B cell (primary cell): ENCODE measurements around the gene GAREM2. TPM values are rescaled to one million over a fixed set of nuclear protein-coding genes. Genes with fewer than 3 reads are reported as not detected.

ENCODE experiments used
- ATAC-seq: fragments of 200-7000 bp; cut with Tn5 transposase; one replicate; pipeline ENCODE4 v1.10.0; 2021; ENCODE audit warnings: low read depth, mild to moderate bottlenecking, moderate number of reproducible peaks, moderate library complexity
- CTCF ChIA-PET: fragments of 350-600 bp; sonication (Branson Sonifier 250); formaldehyde crosslinking; loops from one replicate; lab custom pipeline; 2021; ENCODE audit warnings: antibody characterized with exemption, inconsistent platforms; lab: Charles Lee
- POLR2A ChIA-PET: fragments of 350-600 bp; sonication (Branson Sonifier 250); formaldehyde crosslinking; loops from one replicate; lab custom pipeline; 2021; ENCODE audit warnings: antibody characterized with exemption; lab: Charles Lee
- DNase-seq: peaks from one replicate; pipeline ENCODE4 v3.0.0; 2013
- H2AFZ ChIP-seq: 2 replicates; pipeline ENCODE4 v1.6.1; 2012; ENCODE audit warnings: mild to moderate bottlenecking, low read depth, low read length; ENCODE audit not compliant: insufficient read depth, poor library complexity, severe bottlenecking
- H3K27ac ChIP-seq, 2 donors: 1 replicate in 1 of 2; 2 replicates in 1 of 2; pipeline ENCODE4 v1.5.1; 2012 to 2013; ENCODE audit warnings: low read length in 2 of 2, mild to moderate bottlenecking in 2 of 2, moderate library complexity in 1 of 2
- H3K27me3 ChIP-seq, 4 experiments: fragments of 200-600 bp in 1 of 4; sonication (generic) in 1 of 4; replicated peaks in 1 of 4; 1 replicate in 2 of 4; 2 replicates in 2 of 4; pipeline versions ENCODE4 v1.6.1 to v1.7.0; 2013 to 2016; ENCODE audit warnings: low read length in 3 of 4, mild to moderate bottlenecking in 2 of 4, mixed read lengths in 1 of 4, moderate library complexity in 1 of 4; ENCODE audit not compliant: insufficient read depth in 4 of 4, control insufficient read depth in 3 of 4; ENCODE audit errors: control extremely low read depth in 1 of 4
- H3K36me3 ChIP-seq, 2 experiments: replicated peaks in 1 of 2; 1 replicate in 1 of 2; 2 replicates in 1 of 2; pipeline versions ENCODE4 v1.6.1 to v1.7.1; 2013; ENCODE audit warnings: low read length in 1 of 2; ENCODE audit not compliant: insufficient read depth in 2 of 2, control insufficient read depth in 1 of 2; ENCODE audit errors: control extremely low read depth in 1 of 2, extremely low read depth in 1 of 2
- H3K4me1 ChIP-seq, 2 donors: fragments of 200-600 bp in 1 of 2; sonication (generic) in 1 of 2; 1 replicate in 1 of 2; 2 replicates in 1 of 2; pipeline versions ENCODE4 v1.5.1 to v1.6.1; 2013 to 2017; ENCODE audit warnings: low read length in 2 of 2; ENCODE audit not compliant: control insufficient read depth in 2 of 2, insufficient read depth in 2 of 2
- H3K4me2 ChIP-seq: replicated peaks from 2 replicates; pipeline ENCODE3; 2012; ENCODE audit warnings: mild to moderate bottlenecking, low read depth, low read length; ENCODE audit not compliant: poor library complexity, severe bottlenecking
- H3K4me3 ChIP-seq, 5 experiments: fragments of 200-600 bp in 1 of 5; sonication (generic) in 1 of 5; 1 replicate in 3 of 5; 2 replicates in 2 of 5; pipeline versions ENCODE4 v1.5.1 to v1.7.0; 2011 to 2016; ENCODE audit warnings: low read length in 4 of 5, mild to moderate bottlenecking in 4 of 5, low read depth in 2 of 5, control low read depth in 1 of 5, moderate library complexity in 1 of 5; ENCODE audit not compliant: insufficient read depth in 1 of 5; ENCODE audit errors: control extremely low read depth in 1 of 5, extremely low read depth in 1 of 5
- H3K79me2 ChIP-seq: fragments of 200-600 bp; sonication (generic); one replicate; pipeline ENCODE4 v1.6.0; 2016; ENCODE audit warnings: low read length; ENCODE audit not compliant: control insufficient read depth, insufficient read depth
- H3K9ac ChIP-seq: fragments of 200-600 bp; sonication (generic); 2 replicates; pipeline ENCODE4 v1.6.1; 2017; ENCODE audit warnings: mild to moderate bottlenecking, low read length, moderate library complexity
- H3K9me3 ChIP-seq, 3 donors: one replicate each; pipeline versions ENCODE4 v1.6.1 to v1.7.1; 2013; ENCODE audit warnings: low read length in 2 of 3; ENCODE audit not compliant: control insufficient read depth in 2 of 3, insufficient read depth in 1 of 3; ENCODE audit errors: control extremely low read depth in 1 of 3
- H4K20me1 ChIP-seq: 2 replicates; pipeline ENCODE4 v1.6.0; 2012; ENCODE audit warnings: mild to moderate bottlenecking, low read length; ENCODE audit not compliant: insufficient read depth, control insufficient read depth, poor library complexity, severe bottlenecking
- H3K27ac Mint-ChIP-seq: one replicate; pipeline ENCODE4 v1.8.0; 2021; ENCODE audit warnings: mixed read lengths
- H3K27me3 Mint-ChIP-seq: one replicate; pipeline ENCODE4 v1.8.0; 2021; ENCODE audit warnings: mixed read lengths
- H3K4me1 Mint-ChIP-seq: one replicate; pipeline ENCODE4 v1.8.0; 2021; ENCODE audit warnings: mixed read lengths
- H3K4me3 Mint-ChIP-seq: one replicate; pipeline ENCODE4 v1.8.0; 2021; ENCODE audit warnings: mixed read lengths
- H3K9me3 Mint-ChIP-seq: one replicate; pipeline ENCODE4 v1.8.0; 2022; ENCODE audit warnings: mixed read lengths; ENCODE audit not compliant: insufficient read depth
- CTCF ChIP-seq: fragments of 200-600 bp; IDR thresholded peaks from one replicate; pipeline ENCODE4 v1.8.0; 2022; ENCODE audit warnings: antibody characterized with exemption, mild to moderate bottlenecking
- EZH2 ChIP-seq: IDR thresholded peaks from 2 replicates; pipeline ENCODE4 v1.6.1; 2012; ENCODE audit warnings: borderline replicate concordance, low read depth, mild to moderate bottlenecking, moderate library complexity, low read length; ENCODE audit not compliant: insufficient read depth, poor library complexity, severe bottlenecking
- WGBS: methylation state at CpG from one replicate; pipeline ENCODE4 v1.1.5; 2013; ENCODE audit warnings: missing lambda C conversion rate; ENCODE audit not compliant: insufficient coverage; 5-methylcytosine and 5-hydroxymethylcytosine counted together
- intact Hi-C: fragments of 100-400 bp; cut with micrococcal nuclease; formaldehyde crosslinking; loops from one replicate; pipeline ENCODE4 v1.10.0; 2022
- polyA plus RNA-seq: library from polyadenylated mRNA; depleted of rRNA; stranded (reverse); fragments of >200 nt; gene quantifications from 2 replicates; pipeline ENCODE4 v1.2.3, GENCODE V29; 2012
- total RNA-seq, 2 donors: library from RNA; stranded (reverse); fragments of 120-200 nt in 1 of 2; gene quantifications; 1 replicate in 1 of 2; 2 replicates in 1 of 2; pipeline versions ENCODE4 v1.2.3 to v1.2.4, GENCODE V29; 2013 to 2022

The GAREM2 gene
- total and polyA plus RNA-seq, 2 donors (not counting 1 experiment from before 2014, with no cell fraction given) = 0.27 to 1.7 TPM

DNA sequence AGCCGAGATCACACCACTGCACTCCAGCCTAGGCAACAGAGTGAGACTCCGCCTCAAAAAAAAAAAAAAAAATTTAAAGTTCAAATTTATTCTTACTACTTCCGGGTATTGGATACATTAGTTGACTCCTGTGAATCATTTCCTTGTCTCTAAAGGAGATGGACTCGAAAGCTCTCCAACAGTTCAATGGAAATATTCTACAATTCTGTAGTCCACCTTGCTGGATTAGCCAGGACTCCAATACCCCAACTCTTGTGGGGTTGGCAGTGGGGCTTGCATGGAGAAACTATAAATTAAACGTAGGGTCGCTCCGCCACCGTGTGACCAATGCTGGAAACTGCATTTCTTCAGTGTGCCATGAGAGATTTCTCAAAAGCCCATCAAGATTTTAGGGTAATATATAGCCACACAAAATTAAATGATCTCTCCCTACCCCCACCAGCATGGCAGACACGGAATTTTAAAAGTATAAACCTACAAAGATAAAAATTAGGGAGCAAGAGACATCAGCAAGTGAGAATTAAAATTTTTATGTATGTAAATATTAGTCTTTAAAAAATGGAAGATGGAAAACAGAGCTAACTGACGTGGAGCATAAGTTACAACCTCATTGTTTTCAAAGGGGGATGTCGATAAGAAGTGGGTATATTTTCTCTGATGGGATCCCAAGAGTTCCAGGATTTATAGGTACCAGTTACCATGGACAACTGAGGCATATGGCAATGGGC, 27.8 kb upstream of the GAREM2 start:
- Mint-ChIP-seq H3K27me3 (peaks cover 10% of the 10 kb centered on the region), H3K27ac (no peak overlapping the region), H3K4me3 (peak overlapping the region; percentile 24), H3K9me3 (no peaks in the 10 kb centered on the region), H3K4me1 (no peaks in the 10 kb centered on the region)
- intact Hi-C loops = loop anchor here (1.0 to 10.0 kb wide), 4 partner anchors 57 to 540 kb away; no protein-coding TSS in a partner anchor
- no peak overlapping the region for H3K27ac ChIP-seq
- H3K79me2 ChIP-seq = no peaks in the 10 kb centered on the region
- ChIA-PET CTCF (interaction anchor here (0.6 to 4.4 kb wide), 18 partner anchors 14 to 293 kb away, joined by 3 to 40 read pairs (median 4); partner anchors contain the start of gene RAB10), POLR2A (no interaction called here)
- H4K20me1 ChIP-seq = no peaks in the 10 kb centered on the region
- no peak overlapping the region for H3K4me3 ChIP-seq
- no peaks in the 10 kb centered on the region for H3K9me3 ChIP-seq
- H3K4me1 ChIP-seq = no peaks in the 10 kb centered on the region
- H3K4me2 ChIP-seq = no peak overlapping the region
- WGBS = 39% methylated on average over 6 of the region's 11 CpGs
- H3K36me3 ChIP-seq = no peaks in the 10 kb centered on the region
- H3K9ac ChIP-seq = no peak overlapping the region
- TF ChIP-seq EZH2 (no peak), CTCF (peak; percentile 75)
- H2AFZ ChIP-seq = no peak overlapping the region
- H3K27me3 ChIP-seq = peaks cover 0 to 3% (median 0%) of the 10 kb centered on the region in 4 experiments
- DNase-seq = peak; percentile 69
- peak; percentile 73 for ATAC-seq

- no peak for DNase-seq
- H3K4me1 Mint-ChIP-seq = no peaks in the 10 kb centered on the region
- Histone ChIP-seq H3K27me3 (peaks cover 0 to 11% (median 1%) of the 10 kb centered on the region in 4 experiments), H3K9me3 (peaks cover 0 to 1% (median 0%) of the 10 kb centered on the region in 3 donors), H3K27ac (no peak overlapping the region), H3K4me2 (no peak overlapping the region), H3K79me2 (no peaks in the 10 kb centered on the region), H3K4me1 (no peaks in the 10 kb centered on the region), H3K9ac (no peak overlapping the region), H3K4me3 (no peak overlapping the region), H3K36me3 (no peaks in the 10 kb centered on the region), H4K20me1 (no peaks in the 10 kb centered on the region), H2AFZ (no peak overlapping the region)
- no peak overlapping the region for H3K4me3 Mint-ChIP-seq
- peaks cover 19% of the 10 kb centered on the region for H3K27me3 Mint-ChIP-seq
- intact Hi-C loops = loop anchor here (10.0 kb wide), 1 partner anchor 544 kb away; no protein-coding TSS in a partner anchor
- no peak overlapping the region for H3K27ac Mint-ChIP-seq
- no peak for TF ChIP-seq EZH2
- no peak for TF ChIP-seq CTCF
- CTCF ChIA-PET = interaction anchor here (0.7 to 2.3 kb wide), 4 partner anchors 60 to 573 kb away, joined by 3 to 10 read pairs (median 7); no protein-coding TSS in a partner anchor
- WGBS = 83% methylated on average over 1 of the region's 2 CpGs
- POLR2A ChIA-PET = no interaction called here
- H3K9me3 Mint-ChIP-seq = no peaks in the 10 kb centered on the region
- ATAC-seq = no peak
These were observed 24.4 kb upstream of the GAREM2 start for GRCh38 chr2:26148501-26148900.
